SU-DHL-6 (cell line): ENCODE results near the gene RTN4R.
"Not testable (repeated sequence)": the region's sequence is repeated elsewhere in the genome, so short reads cannot be mapped to it uniquely, and the experiment has no call there.

Source experiments
- H2AFZ ChIP-seq: fragments of 200-600 bp; sonication (generic); 2 replicates; pipeline ENCODE4 v1.6.1; 2014; ENCODE audit warnings: low read depth, mild to moderate bottlenecking, moderate library complexity, mixed read lengths, antibody characterized with exemption, low read length; ENCODE audit not compliant: severe bottlenecking
- H3F3A ChIP-seq: fragments of 200-600 bp; shearing (Covaris generic); 2 replicates; pipeline ENCODE4 v1.6.0; 2016; ENCODE audit warnings: antibody characterized with exemption, mild to moderate bottlenecking; ENCODE audit not compliant: insufficient read depth
- H3K27ac ChIP-seq: fragments of 200-600 bp; sonication (generic); 2 replicates; pipeline ENCODE4 v1.5.1; 2016; ENCODE audit warnings: low read depth, mild to moderate bottlenecking, low read length, moderate library complexity, mixed read lengths
- H3K27me3 ChIP-seq: fragments of 200-600 bp; sonication (generic), shearing (Covaris generic); 2 replicates; pipeline ENCODE4 v1.6.0; 2014; ENCODE audit warnings: mild to moderate bottlenecking, low read length
- H3K36me3 ChIP-seq: fragments of 200-600 bp; sonication (generic); 2 replicates; pipeline ENCODE4 v1.6.1; 2014; ENCODE audit warnings: mild to moderate bottlenecking, low read length, mixed read lengths
- H3K4me2 ChIP-seq: fragments of 300-600, 200-600 bp; shearing (Covaris generic), sonication (generic); 2 replicates; pipeline ENCODE4 v1.6.0; 2014; ENCODE audit warnings: low read length, low read depth, mild to moderate bottlenecking; ENCODE audit not compliant: poor library complexity, severe bottlenecking
- H3K4me3 ChIP-seq: fragments of 200-600 bp; sonication (generic); 2 replicates; pipeline ENCODE4 v1.5.1; 2014; ENCODE audit warnings: antibody characterized with exemption, low read length, mild to moderate bottlenecking, mixed read lengths; ENCODE audit not compliant: insufficient read depth, poor library complexity, severe bottlenecking
- H3K79me2 ChIP-seq: fragments of 200-600 bp; sonication (generic); 2 replicates; pipeline ENCODE4 v1.6.1; 2014; ENCODE audit warnings: mild to moderate bottlenecking, low read length, moderate library complexity; ENCODE audit not compliant: insufficient read depth
- H3K9ac ChIP-seq: fragments of 200-600 bp; sonication (generic); 2 replicates; pipeline ENCODE4 v1.7.0; 2014; ENCODE audit warnings: mild to moderate bottlenecking, low read length
- H3K9me2 ChIP-seq: fragments of 200-600 bp; sonication (generic); replicated peaks from 2 replicates; pipeline ENCODE4 v1.6.1; 2014; ENCODE audit warnings: low read length; ENCODE audit not compliant: insufficient read depth
- H3K9me3 ChIP-seq: fragments of 200-600 bp; sonication (generic); 2 replicates; pipeline ENCODE4 v1.6.1; 2014; ENCODE audit warnings: low read length, mixed read lengths; ENCODE audit not compliant: insufficient read depth
- H4K20me1 ChIP-seq: fragments of 200-600 bp; sonication (generic); 2 replicates; pipeline ENCODE4 v1.6.1; 2014; ENCODE audit warnings: low read depth, mild to moderate bottlenecking, antibody characterized with exemption, low read length, moderate library complexity, mixed read lengths
- EZH2phosphoT487 ChIP-seq: fragments of 200-600 bp; sonication (generic), shearing (Covaris generic); conservative IDR thresholded peaks from 2 replicates; pipeline ENCODE4 v1.6.1; 2018; ENCODE audit warnings: mild to moderate bottlenecking, antibody characterized with exemption, low read length, moderate library complexity, mixed read lengths
- TF ChIP-seq, protein P1 (sequence below): fragments of 200-600 bp; sonication (generic); IDR thresholded peaks from one replicate; pipeline ENCODE4 v1.5.1; 2017; ENCODE audit warnings: antibody characterized with exemption, mild to moderate bottlenecking, low read length, moderate library complexity; ENCODE audit not compliant: insufficient read depth, poor library complexity, severe bottlenecking

The RTN4R gene

DNA sequence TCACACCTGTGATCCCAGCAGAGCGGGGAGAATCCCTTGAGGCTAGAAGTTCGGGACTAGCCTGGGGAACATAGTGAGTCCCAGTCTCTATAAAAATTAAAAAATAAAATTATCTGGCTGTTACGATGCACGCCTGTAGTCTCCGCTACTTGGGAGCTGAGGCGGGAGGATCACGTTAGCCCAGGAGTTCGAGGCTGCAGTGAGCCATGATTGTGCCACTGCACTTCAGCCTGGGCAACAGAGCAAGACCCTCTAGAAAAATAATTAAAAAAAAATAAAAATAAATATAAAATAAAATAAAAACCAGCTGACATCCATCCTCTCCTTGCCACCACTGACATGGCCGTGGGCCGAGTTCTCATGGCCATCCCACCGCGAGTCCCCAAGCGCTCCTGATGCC, 7.7 kb upstream of the RTN4R start:
- TF ChIP-seq, protein P1, sequence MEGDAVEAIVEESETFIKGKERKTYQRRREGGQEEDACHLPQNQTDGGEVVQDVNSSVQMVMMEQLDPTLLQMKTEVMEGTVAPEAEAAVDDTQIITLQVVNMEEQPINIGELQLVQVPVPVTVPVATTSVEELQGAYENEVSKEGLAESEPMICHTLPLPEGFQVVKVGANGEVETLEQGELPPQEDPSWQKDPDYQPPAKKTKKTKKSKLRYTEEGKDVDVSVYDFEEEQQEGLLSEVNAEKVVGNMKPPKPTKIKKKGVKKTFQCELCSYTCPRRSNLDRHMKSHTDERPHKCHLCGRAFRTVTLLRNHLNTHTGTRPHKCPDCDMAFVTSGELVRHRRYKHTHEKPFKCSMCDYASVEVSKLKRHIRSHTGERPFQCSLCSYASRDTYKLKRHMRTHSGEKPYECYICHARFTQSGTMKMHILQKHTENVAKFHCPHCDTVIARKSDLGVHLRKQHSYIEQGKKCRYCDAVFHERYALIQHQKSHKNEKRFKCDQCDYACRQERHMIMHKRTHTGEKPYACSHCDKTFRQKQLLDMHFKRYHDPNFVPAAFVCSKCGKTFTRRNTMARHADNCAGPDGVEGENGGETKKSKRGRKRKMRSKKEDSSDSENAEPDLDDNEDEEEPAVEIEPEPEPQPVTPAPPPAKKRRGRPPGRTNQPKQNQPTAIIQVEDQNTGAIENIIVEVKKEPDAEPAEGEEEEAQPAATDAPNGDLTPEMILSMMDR = no peak
- no peak for TF ChIP-seq EZH2phosphoT487
- Histone ChIP-seq H3K9me2 (no peaks in the 10 kb centered on the region), H3K9ac (no peak overlapping the region), H3K27me3 (no peaks in the 10 kb centered on the region), H3K9me3 (no peaks in the 10 kb centered on the region), H3K27ac (no peak overlapping the region), H4K20me1 (no peaks in the 10 kb centered on the region), H2AFZ (no peak overlapping the region), H3F3A (no peaks in the 10 kb centered on the region), H3K36me3 (no peaks in the 10 kb centered on the region), H3K4me3 (no peak overlapping the region), H3K4me2 (no peak overlapping the region), H3K79me2 (no peaks in the 10 kb centered on the region)

DNA sequence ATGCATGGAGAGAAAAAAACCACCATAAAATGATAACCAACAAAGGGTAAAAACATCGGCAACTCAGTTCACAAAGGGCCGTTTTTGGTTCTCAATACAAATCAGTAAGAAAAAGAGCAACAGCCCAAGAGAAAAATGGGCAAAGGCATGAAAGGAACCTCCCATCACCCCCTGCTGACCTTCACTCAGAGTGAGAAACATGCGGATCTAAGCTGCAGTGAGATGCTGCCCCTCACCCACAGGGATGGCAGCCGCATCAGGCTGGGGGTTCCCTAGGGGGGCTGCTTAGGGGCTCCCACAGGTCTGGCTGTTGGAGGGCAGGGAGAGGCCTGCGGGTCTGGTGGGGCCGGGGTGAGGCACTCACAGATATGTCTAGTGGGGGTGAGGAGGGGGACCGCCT, 7.2 kb upstream of the RTN4R start:
- H3K27ac ChIP-seq, H3K9ac ChIP-seq, H3K4me2 ChIP-seq: not testable (repeated sequence)

DNA sequence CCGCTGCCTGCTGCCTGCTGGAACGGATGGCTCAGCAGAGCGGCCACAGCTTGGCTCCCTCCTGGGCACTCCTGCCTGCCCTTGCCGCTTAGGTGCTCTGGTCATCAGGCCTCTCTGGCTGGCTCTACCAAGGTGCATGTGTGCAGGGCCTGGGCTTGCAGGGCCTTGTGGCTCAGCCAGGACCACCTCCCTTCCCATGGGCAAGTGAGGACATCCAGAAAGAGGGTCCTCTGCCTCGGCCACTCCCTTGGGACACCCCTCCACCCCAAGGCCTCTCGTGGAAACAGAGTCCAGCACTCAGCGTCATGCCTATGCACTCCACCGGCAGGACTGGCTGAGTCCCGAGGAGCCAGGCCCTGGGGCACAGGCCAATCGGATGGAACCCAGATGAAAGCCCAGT, 6.3 kb upstream of the RTN4R start:
- not testable (repeated sequence) for H2AFZ ChIP-seq, H3K9me3 ChIP-seq, H3K4me3 ChIP-seq, H3K9ac ChIP-seq, H3F3A ChIP-seq, H3K36me3 ChIP-seq, H3K9me2 ChIP-seq, H3K27ac ChIP-seq, H3K27me3 ChIP-seq, H3K4me2 ChIP-seq, H4K20me1 ChIP-seq, H3K79me2 ChIP-seq

More for the DNA sequence above, 7.2 kb upstream of the RTN4R start:
- not testable (repeated sequence) for H4K20me1 ChIP-seq, H2AFZ ChIP-seq, H3F3A ChIP-seq, H3K9me3 ChIP-seq, H3K9me2 ChIP-seq, H3K27me3 ChIP-seq, H3K4me3 ChIP-seq, H3K36me3 ChIP-seq, H3K79me2 ChIP-seq

DNA sequence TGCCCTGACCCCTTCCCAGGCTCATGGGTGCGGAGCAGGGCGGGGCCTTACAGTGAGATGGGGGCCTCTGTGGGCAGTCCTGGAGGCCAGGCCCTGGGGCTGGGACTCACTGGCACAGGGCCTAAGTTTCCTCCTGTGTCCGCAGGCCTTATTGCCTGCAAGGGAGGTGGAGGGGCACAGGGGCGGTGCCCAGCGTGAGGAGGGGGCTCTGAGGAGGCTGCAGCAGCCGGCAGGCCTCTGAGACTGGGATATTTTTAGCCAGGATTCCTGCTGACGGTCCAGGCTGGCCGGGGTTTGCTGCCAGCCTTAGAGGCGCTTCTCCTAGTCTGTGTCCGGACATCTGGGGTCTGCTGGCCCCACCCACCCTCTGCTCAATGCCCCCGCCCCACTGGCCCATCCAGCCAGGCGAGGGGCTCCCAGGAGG, 5.7 kb upstream of the RTN4R start:
- Histone ChIP-seq H3K27ac (no peak overlapping the region), H3K27me3 (no peaks in the 10 kb centered on the region), H2AFZ (no peak overlapping the region), H3K9me2 (no peaks in the 10 kb centered on the region), H3K79me2 (no peaks in the 10 kb centered on the region), H3K4me3 (no peak overlapping the region), H3K36me3 (no peaks in the 10 kb centered on the region), H3K4me2 (no peak overlapping the region), H4K20me1 (no peaks in the 10 kb centered on the region), H3F3A (no peaks in the 10 kb centered on the region), H3K9me3 (no peaks in the 10 kb centered on the region), H3K9ac (no peak overlapping the region)
- TF ChIP-seq, protein P1 = no peak
- TF ChIP-seq EZH2phosphoT487 = no peak
